HepG2 (cell line): Measurements from ENCODE around the gene TUFM. TPM values are rescaled to one million over a fixed set of nuclear protein-coding genes. Genes with fewer than 3 reads are reported as not detected.

Experiments
- ARNT ChIP-seq: fragments of 450-650 bp; IDR thresholded peaks from 2 replicates; pipeline ENCODE4 v1.6.1; 2017
- FLYWCH1 ChIP-seq: sonication (generic); formaldehyde crosslinking; IDR thresholded peaks from 2 replicates; pipeline ENCODE4 v1.8.1; 2023; ENCODE audit warnings: mild to moderate bottlenecking, missing genetic modification reagents
- FOXM1 ChIP-seq: sonication (generic); formaldehyde crosslinking; IDR thresholded peaks from 2 replicates; pipeline ENCODE4 v1.5.0; 2020; ENCODE audit warnings: missing genetic modification reagents
- HNRNPL ChIP-seq: fragments of 200-400 bp; formaldehyde crosslinking; IDR thresholded peaks from 2 replicates; pipeline ENCODE4 v1.6.1; 2017; ENCODE audit warnings: mild to moderate bottlenecking, low read depth, low read length
- HOXA7 ChIP-seq: sonication (generic); formaldehyde crosslinking; IDR thresholded peaks from 2 replicates; pipeline ENCODE4 v1.8.1; 2022; ENCODE audit warnings: mild to moderate bottlenecking, missing genetic modification reagents, moderate library complexity
- JARID2 ChIP-seq: sonication (generic); formaldehyde crosslinking; IDR thresholded peaks from 2 replicates; pipeline ENCODE4 v1.8.1; 2023; ENCODE audit warnings: missing genetic modification reagents, inconsistent platforms; ENCODE audit not compliant: insufficient replicate concordance
- PHF8 ChIP-seq: sonication (generic); formaldehyde crosslinking; IDR thresholded peaks from 2 replicates; pipeline ENCODE4 v1.5.0; 2020; ENCODE audit warnings: missing genetic modification reagents
- RBAK ChIP-seq: sonication (generic); formaldehyde crosslinking; IDR thresholded peaks from 2 replicates; pipeline ENCODE4 v1.5.1; 2020; ENCODE audit warnings: mild to moderate bottlenecking, missing genetic modification reagents
- RORA ChIP-seq: sonication (generic); formaldehyde crosslinking; IDR thresholded peaks from 2 replicates; pipeline ENCODE4 v1.5.0; 2020; ENCODE audit warnings: mild to moderate bottlenecking, missing genetic modification reagents, moderate library complexity
- RXRA ChIP-seq: sonication (generic); formaldehyde crosslinking; IDR thresholded peaks from 2 replicates; pipeline ENCODE4 v1.5.1; 2020; ENCODE audit warnings: missing genetic modification reagents
- SAFB2 ChIP-seq: sonication (generic); formaldehyde crosslinking; IDR thresholded peaks from 2 replicates; pipeline ENCODE4 v1.5.1; 2020; ENCODE audit warnings: missing genetic modification reagents, low read depth, mild to moderate bottlenecking, borderline replicate concordance
- TCF7L2 ChIP-seq: IDR thresholded peaks from 2 replicates; pipeline ENCODE4 v1.6.1; 2011; ENCODE audit warnings: mild to moderate bottlenecking, low read depth, low read length, moderate library complexity
- YEATS4 ChIP-seq: sonication (generic); formaldehyde crosslinking; IDR thresholded peaks from 2 replicates; pipeline ENCODE4 v1.4.0; 2020; ENCODE audit warnings: missing genetic modification reagents, borderline replicate concordance
- ZNF121 ChIP-seq: sonication (generic); formaldehyde crosslinking; IDR thresholded peaks from 2 replicates; pipeline ENCODE4 v1.5.0; 2020; ENCODE audit warnings: mild to moderate bottlenecking, missing genetic modification reagents
- ZNF260 ChIP-seq: sonication (generic); formaldehyde crosslinking; IDR thresholded peaks from 2 replicates; pipeline ENCODE4 v1.4.0; 2020; ENCODE audit warnings: missing genetic modification reagents, low read depth, mild to moderate bottlenecking, borderline replicate concordance
- ZNF264 ChIP-seq: sonication (generic); formaldehyde crosslinking; IDR thresholded peaks from 2 replicates; pipeline ENCODE4 v1.4.0; 2020; ENCODE audit warnings: missing genetic modification reagents
- ZNF431 ChIP-seq: sonication (generic); formaldehyde crosslinking; IDR thresholded peaks from 2 replicates; pipeline ENCODE4 v1.9.0; 2022; ENCODE audit warnings: missing genetic modification reagents, low read depth, mild to moderate bottlenecking, borderline replicate concordance
- ZNF570 ChIP-seq: sonication (generic); formaldehyde crosslinking; IDR thresholded peaks from 2 replicates; pipeline ENCODE4 v1.4.0; 2020; ENCODE audit warnings: mild to moderate bottlenecking, missing genetic modification reagents, borderline replicate concordance
- ZNF672 ChIP-seq: sonication (generic); formaldehyde crosslinking; IDR thresholded peaks from 2 replicates; pipeline ENCODE4 v1.8.1; 2022; ENCODE audit warnings: missing genetic modification reagents
- ZNF775 ChIP-seq: sonication (generic); formaldehyde crosslinking; IDR thresholded peaks from 2 replicates; pipeline ENCODE4 v1.4.0; 2020; ENCODE audit warnings: missing genetic modification reagents, mild to moderate bottlenecking, moderate library complexity, borderline replicate concordance
- ZNF780A ChIP-seq: sonication (generic); formaldehyde crosslinking; IDR thresholded peaks from 2 replicates; pipeline ENCODE4 v1.8.0; 2022; ENCODE audit warnings: mild to moderate bottlenecking, missing genetic modification reagents, moderate library complexity
- polyA plus RNA-seq, 8 experiments: library from polyadenylated mRNA; depleted of rRNA in 3 of 8; stranded (reverse) in 7 of 8; unstranded in 1 of 8; fragments of >200 nt; fragmentation: Illumina TruSeq in 4 of 8; extraction: Trizol in 4 of 8; gene quantifications; 2 replicates each; pipeline versions ENCODE4 v1.2.1 to v1.2.3, GENCODE V29; 2011 to 2016; ENCODE audit warnings: low read depth in 4 of 8, missing spikeins in 1 of 8, mixed read lengths in 1 of 8; ENCODE audit not compliant: insufficient read depth in 1 of 8
- total RNA-seq, 5 experiments: library from RNA; depleted of rRNA; stranded (reverse); fragments of >200 nt; fragmentation: Illumina TruSeq; extraction: Trizol; gene quantifications; 2 replicates each; pipeline ENCODE4 v1.2.3, GENCODE V29; 2016; ENCODE audit warnings: low read depth in 1 of 5
- TF ChIP-seq, protein P1 (sequence below): sonication (generic); formaldehyde crosslinking; conservative IDR thresholded peaks from 2 replicates; pipeline ENCODE4 v1.4.0; 2020; ENCODE audit warnings: missing genetic modification reagents
- TF ChIP-seq, protein P2 (sequence below): sonication (generic); formaldehyde crosslinking; IDR thresholded peaks from 2 replicates; pipeline ENCODE4 v1.5.0; 2020; ENCODE audit warnings: missing genetic modification reagents
- TF ChIP-seq, protein P3 (sequence below): sonication (generic); formaldehyde crosslinking; IDR thresholded peaks from 2 replicates; pipeline ENCODE4 v1.5.0; 2020; ENCODE audit warnings: missing genetic modification reagents
- TF ChIP-seq, protein P4 (sequence below): sonication (generic); formaldehyde crosslinking; IDR thresholded peaks from 2 replicates; pipeline ENCODE4 v1.5.1; 2020; ENCODE audit warnings: missing genetic modification reagents, mild to moderate bottlenecking, borderline replicate concordance

Gene TUFM
- total and polyA plus RNA-seq, 2 of the 13 experiments (the other 11 are each of a cell fraction or from before 2014, with no cell fraction given) = 206 to 298 TPM

DNA sequence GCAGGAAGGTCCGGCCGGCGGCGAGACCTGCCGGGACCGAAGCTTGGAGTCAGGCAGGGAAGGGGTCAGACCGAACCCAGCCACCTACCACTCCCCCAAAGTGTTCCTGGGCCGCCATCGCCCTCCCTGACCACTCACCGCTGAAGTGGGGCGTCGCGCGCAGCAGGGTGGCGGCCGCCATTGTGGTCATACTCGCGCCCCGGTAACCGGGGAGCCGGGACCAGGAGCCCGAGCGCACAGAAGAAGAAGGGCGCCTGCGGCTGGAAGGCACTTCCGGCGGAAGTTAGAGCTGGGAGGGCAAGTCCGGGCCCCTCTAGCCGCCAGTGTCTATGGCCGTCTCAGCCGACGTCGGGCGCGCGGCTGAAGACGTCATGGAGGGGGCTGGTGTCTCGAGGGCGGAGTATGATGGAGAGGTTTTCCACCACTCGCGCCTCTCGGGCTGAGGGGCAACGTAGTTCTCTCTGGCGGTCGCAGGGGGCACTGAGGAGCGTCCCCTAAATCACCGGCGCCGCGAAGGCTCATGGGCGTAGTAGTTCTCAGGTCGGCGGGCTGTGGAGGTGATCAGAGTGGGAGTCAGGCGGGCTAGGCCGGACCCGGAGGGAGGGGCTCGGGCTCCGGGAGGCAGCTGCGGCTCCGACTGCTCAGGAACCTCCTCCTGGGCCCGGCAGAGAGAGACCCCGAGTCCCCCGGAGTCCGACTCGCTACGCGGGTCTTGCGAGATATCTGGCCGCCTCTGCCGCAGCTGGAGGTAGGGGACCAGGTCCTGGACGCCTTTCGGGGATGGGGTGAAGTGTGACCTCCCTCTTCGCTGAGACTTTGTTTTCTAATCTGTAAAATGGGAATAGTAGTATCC, at the start of gene TUFM (continued):
- TF ChIP-seq ZNF431 (CRISPR knock-in tag) (no peak; the same call in none of the 2 replicates), RORA (CRISPR knock-in tag) (no peak), ZNF672 (CRISPR knock-in tag) (no peak), ZNF570 (CRISPR knock-in tag) (no peak), ARNT (no peak), FLYWCH1 (CRISPR knock-in tag) (no peak), TCF7L2 (no peak), ZNF264 (CRISPR knock-in tag) (peak; percentile 69; the same call in 1 of the 2 replicates), ZNF780A (CRISPR knock-in tag) (no peak), RXRA (peak; percentile 77; the same call in 1 of the 2 replicates), ZNF260 (0 out of 2 replicates have a peak, but pooled peaks have one; percentile 84), SAFB2 (CRISPR knock-in tag) (peak; percentile 64; the same call in 1 of the 2 replicates), FOXM1 (CRISPR knock-in tag) (peak; percentile 81), ZNF775 (no peak), RBAK (CRISPR knock-in tag) (no peak), PHF8 (CRISPR knock-in tag) (peak; percentile 98), JARID2 (CRISPR knock-in tag) (no peak), ZNF121 (CRISPR knock-in tag) (peak; percentile 17), HNRNPL (no peak), YEATS4 (CRISPR knock-in tag) (peak; percentile 94), HOXA7 (no peak)
- TF ChIP-seq, protein P1, sequence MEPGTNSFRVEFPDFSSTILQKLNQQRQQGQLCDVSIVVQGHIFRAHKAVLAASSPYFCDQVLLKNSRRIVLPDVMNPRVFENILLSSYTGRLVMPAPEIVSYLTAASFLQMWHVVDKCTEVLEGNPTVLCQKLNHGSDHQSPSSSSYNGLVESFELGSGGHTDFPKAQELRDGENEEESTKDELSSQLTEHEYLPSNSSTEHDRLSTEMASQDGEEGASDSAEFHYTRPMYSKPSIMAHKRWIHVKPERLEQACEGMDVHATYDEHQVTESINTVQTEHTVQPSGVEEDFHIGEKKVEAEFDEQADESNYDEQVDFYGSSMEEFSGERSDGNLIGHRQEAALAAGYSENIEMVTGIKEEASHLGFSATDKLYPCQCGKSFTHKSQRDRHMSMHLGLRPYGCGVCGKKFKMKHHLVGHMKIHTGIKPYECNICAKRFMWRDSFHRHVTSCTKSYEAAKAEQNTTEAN = peak; percentile 70
- TF ChIP-seq, protein P2, sequence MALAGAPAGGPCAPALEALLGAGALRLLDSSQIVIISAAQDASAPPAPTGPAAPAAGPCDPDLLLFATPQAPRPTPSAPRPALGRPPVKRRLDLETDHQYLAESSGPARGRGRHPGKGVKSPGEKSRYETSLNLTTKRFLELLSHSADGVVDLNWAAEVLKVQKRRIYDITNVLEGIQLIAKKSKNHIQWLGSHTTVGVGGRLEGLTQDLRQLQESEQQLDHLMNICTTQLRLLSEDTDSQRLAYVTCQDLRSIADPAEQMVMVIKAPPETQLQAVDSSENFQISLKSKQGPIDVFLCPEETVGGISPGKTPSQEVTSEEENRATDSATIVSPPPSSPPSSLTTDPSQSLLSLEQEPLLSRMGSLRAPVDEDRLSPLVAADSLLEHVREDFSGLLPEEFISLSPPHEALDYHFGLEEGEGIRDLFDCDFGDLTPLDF (CRISPR knock-in tag) = peak; percentile 80; the same call in 1 of the 2 replicates
- TF ChIP-seq, protein P3, sequence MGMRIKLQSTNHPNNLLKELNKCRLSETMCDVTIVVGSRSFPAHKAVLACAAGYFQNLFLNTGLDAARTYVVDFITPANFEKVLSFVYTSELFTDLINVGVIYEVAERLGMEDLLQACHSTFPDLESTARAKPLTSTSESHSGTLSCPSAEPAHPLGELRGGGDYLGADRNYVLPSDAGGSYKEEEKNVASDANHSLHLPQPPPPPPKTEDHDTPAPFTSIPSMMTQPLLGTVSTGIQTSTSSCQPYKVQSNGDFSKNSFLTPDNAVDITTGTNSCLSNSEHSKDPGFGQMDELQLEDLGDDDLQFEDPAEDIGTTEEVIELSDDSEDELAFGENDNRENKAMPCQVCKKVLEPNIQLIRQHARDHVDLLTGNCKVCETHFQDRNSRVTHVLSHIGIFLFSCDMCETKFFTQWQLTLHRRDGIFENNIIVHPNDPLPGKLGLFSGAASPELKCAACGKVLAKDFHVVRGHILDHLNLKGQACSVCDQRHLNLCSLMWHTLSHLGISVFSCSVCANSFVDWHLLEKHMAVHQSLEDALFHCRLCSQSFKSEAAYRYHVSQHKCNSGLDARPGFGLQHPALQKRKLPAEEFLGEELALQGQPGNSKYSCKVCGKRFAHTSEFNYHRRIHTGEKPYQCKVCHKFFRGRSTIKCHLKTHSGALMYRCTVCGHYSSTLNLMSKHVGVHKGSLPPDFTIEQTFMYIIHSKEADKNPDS (CRISPR knock-in tag) = no peak
- TF ChIP-seq, protein P4, sequence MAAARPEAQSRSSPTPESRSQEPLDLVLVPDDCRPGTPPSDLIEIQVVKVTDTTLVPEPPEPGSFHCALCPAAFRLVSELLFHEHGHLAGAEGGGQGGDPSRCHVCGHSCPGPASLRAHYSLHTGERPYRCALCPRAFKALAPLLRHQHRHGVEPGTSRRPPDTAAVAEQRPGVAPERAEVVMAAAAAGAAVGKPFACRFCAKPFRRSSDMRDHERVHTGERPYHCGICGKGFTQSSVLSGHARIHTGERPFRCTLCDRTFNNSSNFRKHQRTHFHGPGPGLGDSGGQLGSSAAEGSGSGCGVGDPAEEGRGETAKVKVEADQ (CRISPR knock-in tag) = peak; percentile 89; the same call in 1 of the 2 replicates
